GM21367 (cell line): ENCODE results near the gene DLGAP1.

Experiments used
- ATAC-seq: cut with Tn5 transposase; IDR thresholded peaks from one replicate; pipeline ENCODE4 v1.9.1; 2021; ENCODE audit not compliant: unreplicated experiment

DLGAP1 gene

DNA sequence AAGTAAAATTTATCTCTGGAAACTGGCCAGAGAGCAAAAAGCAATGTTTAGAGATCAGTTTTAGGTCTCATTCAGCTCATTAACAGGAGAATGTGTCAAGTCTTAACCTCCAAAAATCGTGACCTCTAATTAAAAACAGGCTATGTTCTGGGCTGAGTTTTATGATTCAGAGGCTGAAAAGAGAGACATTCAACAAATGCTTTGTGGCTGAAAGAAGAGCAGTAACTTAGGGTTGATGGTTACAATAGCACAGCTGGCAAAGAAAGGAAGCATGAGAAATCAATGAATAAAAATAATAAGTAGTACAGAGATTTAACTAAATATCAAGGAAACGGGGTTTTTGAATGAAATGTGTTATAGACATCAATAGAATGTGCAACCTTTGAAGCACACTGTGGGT is 992.1 kb downstream of the DLGAP1 start:
- ATAC-seq, result no peak

DNA sequence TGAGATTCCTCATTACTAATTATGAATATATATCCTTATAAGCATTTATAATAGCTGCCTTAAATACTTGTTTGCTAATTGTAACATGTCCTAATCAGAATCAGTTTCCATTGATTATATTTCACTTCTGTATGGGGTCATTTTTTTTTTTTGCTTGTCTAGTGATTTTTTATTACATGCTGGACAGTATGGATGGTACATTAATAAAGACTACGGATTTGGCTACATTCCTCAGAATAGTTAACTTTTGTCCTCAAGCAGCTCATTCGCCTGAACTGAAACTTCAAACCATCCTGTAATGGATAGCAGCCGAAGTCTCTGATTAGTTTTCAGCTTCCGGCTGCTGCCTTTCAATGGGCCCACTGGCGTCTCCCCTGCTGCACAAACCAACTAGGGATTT is 993.4 kb downstream of the DLGAP1 start:
- ATAC-seq, result no peak

DNA sequence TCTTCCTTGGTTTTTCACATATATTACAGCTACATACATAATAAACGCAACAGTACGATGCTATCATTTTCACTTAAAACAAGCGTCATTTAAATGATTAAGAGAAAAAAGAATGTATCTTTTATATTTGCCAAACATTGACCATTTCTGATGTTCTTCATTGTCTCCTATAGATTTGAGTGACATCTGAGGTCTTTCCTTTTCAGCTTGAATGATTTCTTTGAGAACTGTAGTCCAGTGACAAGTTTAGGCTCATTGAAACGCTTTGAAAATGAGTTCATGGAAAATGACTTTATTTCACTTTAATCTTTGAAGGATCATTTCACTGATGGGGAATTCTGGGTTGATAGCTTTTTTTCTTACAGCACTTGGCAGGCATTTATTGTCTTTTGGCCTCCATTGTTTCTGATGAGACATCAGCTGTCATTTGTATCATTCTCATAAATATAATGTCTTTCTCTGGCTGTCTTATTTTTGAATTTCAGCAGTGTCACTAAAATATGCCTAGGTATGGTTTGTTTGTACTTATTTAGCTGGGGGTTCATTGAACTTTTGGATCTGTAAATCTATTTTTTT is 994.2 kb downstream of the DLGAP1 start:
- no peak for ATAC-seq

DNA sequence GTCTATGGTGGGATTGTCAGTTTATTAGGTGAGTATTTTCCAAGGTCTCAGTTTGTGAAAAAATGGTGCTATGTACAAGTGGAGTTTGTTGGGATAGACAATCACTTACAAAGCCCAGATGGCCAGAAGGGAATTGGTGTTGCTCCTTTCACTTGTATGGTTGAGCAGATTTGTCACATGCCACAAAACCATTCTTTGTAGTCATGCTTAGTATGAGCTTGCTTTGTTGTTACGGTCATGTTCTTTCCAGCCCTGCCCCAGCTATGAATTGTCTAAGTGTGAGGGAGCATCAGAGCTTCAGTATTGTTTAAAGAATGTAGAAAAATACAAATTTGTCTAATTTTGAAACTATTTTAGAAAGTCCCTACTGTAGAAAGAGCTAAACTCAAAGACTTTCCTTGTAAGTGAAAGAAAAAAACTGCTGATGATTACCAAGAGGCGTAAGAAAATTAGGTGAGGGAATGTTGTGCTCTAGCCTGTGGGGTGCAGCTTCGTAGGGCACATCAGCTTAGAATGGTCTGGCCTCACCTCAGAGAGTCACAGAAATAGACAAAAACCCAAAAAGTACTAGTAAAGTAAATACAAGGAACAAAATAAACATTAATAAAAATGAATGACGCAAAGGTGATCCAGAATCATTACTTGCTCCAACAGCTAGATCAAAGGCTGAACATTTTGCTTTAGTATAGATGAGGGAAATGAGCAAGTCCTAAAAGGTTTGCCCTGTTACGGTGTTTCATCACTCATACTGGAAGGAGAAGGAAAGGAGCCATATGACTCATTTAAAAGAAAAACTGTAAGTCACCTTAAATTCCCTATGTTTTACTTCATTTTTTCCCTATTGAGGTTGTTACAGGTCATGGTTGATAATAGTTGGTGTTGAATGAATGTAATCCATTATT is 995.9 kb downstream of the DLGAP1 start:
- ATAC-seq, result no peak

DNA sequence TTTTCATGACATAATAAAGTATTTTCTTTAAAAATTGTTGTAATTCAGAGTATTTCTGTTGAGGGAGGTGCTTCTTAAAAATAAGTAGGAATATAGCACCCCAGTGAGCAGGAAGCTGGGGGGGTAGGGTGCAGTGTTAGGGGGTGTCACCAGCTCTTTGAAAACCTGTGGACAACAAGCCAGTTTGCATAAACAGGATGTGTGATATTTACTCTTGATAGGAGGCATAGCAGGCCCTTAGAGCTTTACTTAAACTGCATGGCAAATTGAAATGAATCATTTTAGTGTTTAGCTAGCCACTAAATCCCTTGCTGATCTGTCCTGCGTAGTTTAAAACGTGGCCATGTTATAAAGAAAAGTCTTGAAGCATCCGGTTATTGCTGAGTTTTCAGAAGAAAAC is 996.7 kb downstream of the DLGAP1 start:
- ATAC-seq, result no peak

DNA sequence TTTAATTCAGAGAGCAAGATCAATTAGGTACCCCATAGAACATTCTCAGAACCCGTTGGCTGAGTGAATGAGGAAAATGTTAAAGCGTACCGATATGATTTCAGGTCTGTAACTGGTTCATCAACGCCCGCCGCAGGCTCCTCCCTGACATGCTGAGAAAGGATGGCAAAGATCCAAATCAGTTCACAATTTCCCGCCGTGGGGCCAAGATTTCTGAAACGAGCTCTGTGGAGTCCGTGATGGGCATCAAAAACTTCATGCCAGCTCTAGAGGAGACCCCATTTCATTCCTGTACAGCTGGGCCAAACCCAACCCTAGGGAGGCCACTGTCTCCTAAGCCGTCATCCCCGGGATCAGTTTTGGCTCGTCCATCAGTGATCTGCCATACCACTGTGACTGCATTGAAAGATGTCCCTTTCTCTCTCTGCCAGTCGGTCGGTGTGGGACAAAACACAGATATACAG is 997.8 kb downstream of the DLGAP1 start:
- ATAC-seq, result no peak

DNA sequence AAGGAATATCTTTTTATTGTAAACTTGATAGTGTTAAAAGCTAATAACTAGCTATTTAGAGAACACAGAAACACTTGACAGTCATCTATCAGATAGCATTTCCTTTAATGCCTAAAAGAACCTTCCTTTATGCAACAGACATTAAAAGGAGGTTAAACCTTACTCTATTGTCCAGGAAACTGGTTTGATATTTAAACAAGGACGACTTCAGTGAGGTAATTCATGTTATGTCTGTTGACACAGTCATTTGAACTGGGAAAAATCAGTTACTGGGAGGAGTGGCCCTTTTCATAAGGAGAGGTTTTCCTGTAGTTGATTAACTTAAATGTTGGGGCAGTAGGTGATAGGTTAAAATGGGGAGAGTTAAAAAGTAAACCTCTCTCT is 998.4 kb downstream of the DLGAP1 start:
- no peak for ATAC-seq

DNA sequence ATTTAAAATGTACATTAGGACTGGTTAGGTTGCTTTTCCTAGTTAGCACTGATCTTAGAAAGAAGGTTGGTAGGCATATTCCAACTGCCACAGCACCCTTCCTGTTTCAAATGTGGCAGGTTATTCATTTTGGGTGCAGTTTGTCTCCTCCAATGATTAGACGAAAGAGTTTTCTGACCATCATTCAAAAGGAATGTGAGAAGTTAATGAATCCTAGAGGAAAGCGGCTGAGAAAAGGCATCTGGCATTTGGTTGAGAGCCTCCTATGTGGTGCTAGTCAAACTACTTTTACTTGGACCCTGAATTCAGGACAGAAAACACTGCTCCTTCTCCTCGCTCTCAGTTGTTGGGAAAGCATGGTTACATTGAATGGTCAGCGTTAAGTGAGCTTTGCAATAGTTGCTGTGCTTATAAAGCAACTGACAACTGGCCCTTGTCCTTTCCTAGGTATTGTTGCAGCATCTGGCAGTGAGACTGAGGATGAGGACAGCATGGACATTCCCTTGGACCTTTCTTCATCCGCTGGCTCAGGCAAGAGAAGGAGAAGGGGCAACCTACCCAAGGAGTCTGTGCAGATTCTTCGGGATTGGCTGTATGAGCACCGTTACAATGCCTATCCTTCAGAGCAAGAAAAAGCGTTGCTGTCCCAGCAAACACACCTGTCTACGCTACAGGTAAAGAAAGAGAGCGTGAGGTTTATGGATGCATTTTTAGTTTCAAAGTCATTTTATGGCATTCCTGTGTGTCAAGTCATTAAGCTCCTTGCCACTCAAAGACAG is 999.0 kb downstream of the DLGAP1 start:
- no peak for ATAC-seq

DNA sequence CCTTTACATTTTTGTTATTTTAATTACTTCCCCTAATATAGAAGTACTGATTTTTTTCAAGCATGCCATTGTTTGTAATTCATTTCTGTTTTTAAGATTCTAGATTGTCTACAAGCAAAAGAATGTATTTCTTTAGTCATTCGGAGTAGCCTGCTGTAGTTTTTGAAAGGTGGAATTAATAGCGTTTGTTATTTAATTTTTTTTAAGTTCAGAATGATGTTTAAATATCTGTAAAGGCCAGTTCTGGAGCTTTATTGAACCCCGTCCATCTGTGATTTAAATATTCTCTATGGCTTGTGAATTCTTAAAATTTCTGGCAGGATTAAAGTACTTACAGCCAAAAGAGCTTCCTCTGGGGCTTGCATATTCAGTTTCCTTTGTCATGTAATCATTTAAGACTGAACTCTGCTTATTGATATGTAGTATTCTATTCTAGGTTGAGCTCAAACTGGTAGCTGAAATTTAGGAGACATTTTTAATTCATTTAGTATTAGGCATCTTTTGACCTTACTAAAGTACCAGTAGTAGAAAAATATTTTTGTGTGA is 999.9 kb downstream of the DLGAP1 start:
- ATAC-seq, result no peak

DNA sequence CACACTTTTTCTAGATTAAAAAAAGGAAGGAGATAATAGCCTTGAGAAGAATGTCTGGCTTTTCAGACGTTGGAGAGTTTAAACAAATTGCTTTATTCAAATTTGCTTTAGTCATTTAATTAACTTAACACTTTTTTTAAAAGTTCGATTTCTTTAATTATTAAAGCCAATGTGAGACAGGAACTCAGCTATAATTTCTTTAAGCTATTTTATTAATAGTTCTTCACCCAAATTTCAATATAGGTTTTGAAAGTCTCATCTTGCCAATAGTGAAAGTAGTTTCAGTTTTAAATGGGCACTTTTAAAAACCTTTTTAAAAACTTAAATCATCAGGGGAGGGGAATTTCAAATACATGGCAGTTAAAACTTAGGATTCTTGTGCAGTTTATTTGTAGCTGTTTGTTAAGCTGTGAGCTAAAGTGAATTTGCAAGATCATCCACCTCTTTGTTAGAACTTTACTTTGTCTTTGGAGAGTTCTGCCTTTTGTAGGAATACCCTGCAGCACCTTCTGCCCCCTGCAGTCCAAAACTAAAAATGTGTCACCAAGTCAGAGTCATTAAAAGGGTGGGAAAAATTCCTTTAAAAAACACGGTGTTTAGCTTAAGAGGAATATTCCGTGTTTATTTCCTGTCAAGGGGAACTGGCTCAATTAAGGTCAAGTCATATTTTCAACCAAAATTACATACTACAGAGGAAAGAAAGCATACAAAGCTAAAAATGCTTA is 1000.6 kb downstream of the DLGAP1 start:
- ATAC-seq, result no peak

DNA sequence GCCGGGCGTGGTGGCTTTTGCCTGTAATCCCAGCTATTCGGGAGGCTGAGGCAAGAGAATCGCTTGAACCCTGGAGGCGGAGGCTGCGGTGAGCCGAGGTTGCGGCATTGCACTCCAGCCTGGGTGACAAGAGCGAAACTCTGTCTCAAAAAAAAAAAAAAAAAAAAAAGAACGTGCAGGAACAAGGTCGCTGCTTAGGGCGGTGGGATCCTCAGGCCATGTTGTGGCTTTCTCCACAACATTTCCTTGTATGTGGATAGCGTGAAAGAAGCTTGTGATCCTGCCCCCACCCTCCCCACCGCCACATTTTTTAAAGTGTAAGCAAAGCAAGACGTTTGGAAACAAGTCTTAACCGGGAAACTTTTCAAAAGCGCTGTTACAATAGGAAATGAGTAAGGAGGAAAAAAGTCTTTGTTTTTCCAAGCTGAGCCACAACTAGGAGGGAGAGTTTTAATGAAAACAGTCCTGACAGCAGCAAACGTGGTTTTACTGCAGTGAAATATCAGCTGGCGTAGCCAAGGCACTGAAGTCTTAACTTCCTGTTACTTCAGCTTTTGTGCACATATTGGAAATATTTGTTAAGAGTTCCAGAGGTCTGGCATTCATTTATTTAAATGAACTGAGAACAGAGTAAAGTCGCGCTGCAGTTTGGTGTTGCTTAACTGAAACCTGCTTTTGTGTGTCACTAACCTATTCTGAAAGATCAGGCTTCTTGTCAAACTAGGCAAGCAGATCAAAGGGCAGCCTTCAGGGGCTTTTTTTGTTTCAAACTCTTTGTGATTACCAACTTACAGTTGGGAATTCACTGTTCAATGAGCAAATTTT is 1001.4 kb downstream of the DLGAP1 start:
- ATAC-seq, result no peak

DNA sequence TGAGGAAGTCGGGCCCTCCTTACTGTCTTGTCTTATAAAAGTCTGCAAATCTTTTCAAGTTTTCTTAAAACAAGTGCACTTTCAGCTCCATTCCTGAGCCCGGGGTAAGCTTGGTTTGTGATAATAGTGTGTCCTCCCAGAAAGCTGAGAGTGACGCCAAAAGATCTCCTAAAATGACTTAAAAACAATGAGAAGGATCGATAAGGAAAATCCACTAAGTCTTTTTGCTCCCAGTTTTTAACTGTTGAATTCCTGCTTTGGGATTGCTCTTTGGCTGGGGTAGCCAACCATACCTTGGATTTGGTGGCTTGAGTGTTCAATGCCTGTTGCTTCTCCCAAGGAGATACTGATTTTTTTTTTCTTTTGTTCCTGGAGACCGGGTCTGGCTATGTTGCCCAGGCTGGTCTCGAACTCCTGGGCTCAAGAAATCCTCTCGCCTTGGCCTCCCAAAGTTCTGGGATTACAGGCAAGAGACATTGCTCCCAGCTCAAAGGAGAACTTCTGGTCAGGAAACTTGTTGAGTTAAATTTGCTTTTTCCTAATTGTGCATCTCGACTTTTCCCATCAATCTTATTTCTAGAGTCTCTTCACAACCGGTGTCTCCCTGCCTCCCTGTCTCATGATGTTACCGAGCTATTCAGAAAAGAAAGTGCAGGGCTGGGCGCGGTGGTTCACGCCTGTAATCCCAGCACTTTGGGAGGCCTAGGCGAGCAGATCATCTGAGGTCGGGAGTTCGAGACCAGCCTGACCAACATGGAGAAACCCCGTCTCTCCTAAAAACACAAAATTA is 1002.2 kb downstream of the DLGAP1 start:
- ATAC-seq, result no peak

DNA sequence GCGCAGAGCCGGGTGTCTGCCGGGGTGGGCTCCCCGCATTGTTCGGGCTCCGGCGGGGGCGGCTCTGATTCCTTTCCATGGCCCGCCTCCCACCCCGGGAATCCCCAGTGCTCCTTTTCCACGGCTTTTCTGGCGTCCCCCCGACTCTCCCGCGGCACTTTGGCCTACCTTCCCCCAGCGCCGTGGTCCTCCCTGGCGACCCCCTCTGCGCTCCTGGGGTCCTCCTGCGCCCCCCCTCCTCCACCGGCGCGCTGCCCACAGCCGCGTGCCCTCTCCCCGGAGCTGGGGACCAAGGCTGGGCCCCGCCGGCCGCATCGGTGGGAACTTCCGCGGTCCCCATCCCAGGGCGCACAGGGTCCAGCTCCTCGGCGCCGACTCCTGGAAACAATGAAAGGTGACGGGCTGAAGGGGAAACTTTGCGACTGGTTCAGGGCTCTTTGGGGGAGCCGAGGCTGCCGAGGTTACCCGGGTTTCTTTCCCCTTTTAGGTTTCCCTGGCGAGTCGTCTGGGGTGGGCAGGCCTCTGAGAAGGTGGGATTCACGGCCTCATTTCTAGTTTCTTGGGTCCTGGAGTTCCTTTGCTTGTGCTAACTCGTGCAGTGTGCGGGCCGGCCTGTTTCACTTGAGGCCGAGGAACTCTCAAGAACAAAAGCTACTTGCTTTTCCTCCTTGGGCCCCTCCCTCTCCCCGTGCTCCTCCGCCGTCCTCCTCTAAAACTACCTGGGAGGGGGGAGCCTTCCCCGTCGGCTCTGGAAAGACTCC is 1002.9 kb downstream of the DLGAP1 start:
- ATAC-seq, result no peak

DNA sequence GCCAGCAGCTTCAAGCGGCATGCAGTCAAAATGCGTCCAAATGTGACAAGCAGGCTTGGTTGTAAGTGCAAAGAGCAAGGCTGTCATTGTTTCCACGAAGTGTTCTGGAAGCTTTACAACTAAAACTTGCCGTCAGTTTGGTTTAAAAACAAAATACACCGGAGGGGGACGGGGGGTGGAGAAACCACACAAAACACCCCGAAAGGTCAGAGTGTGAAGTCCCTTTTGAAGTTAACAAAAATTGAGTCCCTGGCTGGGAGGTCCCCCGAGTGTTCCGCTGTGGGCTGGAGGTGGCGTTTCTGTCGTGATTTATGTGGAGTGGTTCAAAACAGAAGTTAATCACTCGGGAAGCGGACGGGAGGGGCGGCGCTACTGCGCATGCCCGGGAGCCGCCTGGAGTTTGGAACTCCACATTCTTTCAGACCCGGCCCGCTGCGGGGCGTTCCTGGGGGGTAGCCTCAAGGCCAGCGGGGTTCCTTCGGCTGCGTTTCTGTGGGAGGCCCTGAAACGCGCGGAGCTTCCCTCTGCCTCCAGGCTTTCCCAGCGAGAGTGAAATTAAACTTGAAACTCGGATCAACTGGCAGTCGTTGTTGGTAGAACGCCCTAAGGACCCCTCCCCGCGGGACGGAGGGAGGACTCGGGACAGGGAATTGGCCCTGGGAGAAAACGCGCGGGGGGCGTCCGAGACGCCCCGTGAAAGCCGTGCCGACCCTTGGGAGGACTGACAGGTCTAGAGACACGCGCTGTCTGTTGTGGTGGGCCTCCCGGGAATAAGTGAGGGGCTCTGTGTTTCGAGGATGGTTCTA is 1003.7 kb downstream of the DLGAP1 start:
- ATAC-seq, result no peak

DNA sequence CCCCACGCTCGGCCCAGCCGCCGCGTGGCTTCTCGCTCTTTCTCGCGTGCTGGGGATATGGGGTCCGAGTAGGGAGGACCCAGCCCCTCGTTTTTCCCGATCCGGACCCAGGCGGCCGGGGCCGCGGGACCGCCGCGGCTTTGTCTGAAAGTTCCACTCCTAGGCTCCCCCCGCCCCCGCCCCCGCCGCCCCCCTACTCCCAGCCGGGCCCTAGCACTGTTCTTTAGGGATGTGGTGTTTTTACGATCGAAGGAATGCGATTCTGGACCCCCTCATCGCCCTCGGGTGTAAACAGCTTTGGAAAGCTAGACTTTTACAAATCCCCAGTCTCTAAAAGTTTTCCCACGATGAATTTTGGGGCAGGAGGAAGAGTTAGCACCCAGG is 1004.3 kb downstream of the DLGAP1 start:
- no peak for ATAC-seq

DNA sequence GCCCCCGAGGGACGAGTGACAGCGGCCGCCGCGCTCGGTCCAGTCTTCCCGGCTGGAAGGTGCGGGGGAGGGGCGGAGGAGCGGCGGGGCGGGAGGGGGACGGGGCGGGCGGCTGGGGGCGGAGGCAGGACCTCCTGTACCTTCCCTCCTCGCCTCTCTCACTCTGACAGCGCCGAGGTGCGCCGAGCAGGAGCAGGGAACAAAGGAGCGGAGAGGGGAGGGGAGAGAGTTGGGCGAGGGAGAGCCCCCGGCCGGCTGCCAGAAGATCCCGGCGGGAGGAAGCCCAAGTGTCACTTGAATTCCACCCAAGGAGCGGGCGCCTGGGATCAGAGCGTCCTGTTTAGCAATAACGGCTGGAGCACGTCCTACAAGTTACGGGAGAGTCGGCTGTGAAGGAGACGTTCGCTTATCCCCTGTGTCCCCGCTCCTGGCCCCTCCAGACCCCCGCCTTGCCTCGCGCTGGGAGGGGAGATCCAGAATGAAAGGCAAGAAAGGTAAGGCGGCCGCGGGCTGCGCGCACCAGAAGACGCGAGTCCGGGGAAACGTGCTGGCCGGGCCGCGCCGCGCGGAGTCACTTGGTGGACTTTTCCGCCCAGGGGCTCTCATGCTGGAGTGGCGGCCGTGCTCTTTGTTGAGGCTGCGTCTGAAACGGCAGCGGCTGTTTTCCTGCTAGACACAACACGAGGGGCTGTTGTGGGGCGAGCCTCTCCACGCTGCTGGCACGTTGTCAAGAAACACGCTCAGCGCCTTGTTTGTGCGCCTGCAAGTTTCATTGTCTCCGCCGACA is 1004.9 kb downstream of the DLGAP1 start, which contains the start of gene TGIF1:
TGIF1 (plus strand) TSS at position 161 of the 787 bp plus-strand sequence; CDS start at position 479, 318 bp downstream.
- no peak for ATAC-seq

DNA sequence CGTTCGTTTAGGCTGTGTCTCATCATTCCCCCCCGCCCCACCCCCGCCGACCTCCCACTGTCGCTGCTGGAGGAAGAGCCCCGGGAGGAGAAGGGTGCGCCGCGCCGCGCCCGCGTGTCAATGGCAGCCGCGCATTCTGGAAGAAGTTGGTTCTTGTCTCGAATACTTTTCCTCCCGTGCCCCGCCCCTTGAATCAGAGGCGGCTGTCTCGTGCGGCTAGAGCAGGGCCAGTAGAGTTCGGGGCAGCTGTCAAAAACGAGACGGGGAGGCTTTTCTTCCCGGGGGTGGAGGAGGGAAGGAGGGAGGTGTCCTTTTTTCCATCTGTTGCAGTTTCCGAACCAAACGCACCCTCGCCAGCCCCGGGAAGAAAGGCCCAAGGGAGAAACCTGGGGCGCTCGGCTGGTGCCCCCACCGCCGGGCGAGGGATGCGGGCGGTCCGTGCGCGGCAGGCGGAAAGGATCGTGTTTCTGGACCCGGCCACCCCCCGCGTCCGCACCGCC is 1005.5 kb downstream of the DLGAP1 start:
- ATAC-seq, result no peak
